Astrocyte of the cerebellum (primary cell): ENCODE measurements around the gene AOPEP.

Experiments used
- DNase-seq: peaks from one replicate; pipeline ENCODE4 v3.0.0-alpha.2; 2011; ENCODE audit warnings: low read depth
- H3K4me3 ChIP-seq: 2 replicates; pipeline ENCODE4 v1.5.1; 2011; ENCODE audit warnings: mild to moderate bottlenecking, low read depth, low read length, moderate library complexity
- in situ Hi-C: cut with HindIII; loops from 2 replicates; pipeline ENCODE4 v1.10.0; 2017; ENCODE audit warnings: low sequenced_read_pairs
- TF ChIP-seq, protein P1 (sequence below): IDR thresholded peaks from 2 replicates; pipeline ENCODE4 v1.5.1; 2012; ENCODE audit warnings: low read length, low read depth, moderate library complexity, mild to moderate bottlenecking; ENCODE audit errors: missing control alignments

Gene AOPEP

DNA sequence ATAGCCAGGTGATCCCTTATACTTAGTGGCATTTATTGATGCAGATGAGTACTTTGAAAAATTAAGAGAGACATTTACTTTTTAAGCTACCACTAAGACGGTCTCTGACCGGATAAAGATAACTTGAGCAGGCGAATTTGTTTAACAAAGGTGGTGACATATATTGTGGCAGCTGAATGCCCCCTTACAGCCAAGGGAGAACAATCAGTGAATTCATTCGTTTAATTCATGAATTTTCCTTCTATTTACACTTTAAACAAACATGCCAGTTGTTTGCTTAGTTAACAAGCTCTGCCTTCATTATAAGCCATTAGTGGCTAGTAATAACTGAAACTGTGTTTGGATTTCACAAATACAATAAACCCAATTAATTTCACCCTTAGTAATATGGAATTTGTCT, 187.1 kb downstream of the AOPEP start:
- in situ Hi-C loops = no loop called here
- no peak overlapping the region for H3K4me3 ChIP-seq
- TF ChIP-seq, protein P1, sequence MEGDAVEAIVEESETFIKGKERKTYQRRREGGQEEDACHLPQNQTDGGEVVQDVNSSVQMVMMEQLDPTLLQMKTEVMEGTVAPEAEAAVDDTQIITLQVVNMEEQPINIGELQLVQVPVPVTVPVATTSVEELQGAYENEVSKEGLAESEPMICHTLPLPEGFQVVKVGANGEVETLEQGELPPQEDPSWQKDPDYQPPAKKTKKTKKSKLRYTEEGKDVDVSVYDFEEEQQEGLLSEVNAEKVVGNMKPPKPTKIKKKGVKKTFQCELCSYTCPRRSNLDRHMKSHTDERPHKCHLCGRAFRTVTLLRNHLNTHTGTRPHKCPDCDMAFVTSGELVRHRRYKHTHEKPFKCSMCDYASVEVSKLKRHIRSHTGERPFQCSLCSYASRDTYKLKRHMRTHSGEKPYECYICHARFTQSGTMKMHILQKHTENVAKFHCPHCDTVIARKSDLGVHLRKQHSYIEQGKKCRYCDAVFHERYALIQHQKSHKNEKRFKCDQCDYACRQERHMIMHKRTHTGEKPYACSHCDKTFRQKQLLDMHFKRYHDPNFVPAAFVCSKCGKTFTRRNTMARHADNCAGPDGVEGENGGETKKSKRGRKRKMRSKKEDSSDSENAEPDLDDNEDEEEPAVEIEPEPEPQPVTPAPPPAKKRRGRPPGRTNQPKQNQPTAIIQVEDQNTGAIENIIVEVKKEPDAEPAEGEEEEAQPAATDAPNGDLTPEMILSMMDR = no peak
- DNase-seq = no peak

DNA sequence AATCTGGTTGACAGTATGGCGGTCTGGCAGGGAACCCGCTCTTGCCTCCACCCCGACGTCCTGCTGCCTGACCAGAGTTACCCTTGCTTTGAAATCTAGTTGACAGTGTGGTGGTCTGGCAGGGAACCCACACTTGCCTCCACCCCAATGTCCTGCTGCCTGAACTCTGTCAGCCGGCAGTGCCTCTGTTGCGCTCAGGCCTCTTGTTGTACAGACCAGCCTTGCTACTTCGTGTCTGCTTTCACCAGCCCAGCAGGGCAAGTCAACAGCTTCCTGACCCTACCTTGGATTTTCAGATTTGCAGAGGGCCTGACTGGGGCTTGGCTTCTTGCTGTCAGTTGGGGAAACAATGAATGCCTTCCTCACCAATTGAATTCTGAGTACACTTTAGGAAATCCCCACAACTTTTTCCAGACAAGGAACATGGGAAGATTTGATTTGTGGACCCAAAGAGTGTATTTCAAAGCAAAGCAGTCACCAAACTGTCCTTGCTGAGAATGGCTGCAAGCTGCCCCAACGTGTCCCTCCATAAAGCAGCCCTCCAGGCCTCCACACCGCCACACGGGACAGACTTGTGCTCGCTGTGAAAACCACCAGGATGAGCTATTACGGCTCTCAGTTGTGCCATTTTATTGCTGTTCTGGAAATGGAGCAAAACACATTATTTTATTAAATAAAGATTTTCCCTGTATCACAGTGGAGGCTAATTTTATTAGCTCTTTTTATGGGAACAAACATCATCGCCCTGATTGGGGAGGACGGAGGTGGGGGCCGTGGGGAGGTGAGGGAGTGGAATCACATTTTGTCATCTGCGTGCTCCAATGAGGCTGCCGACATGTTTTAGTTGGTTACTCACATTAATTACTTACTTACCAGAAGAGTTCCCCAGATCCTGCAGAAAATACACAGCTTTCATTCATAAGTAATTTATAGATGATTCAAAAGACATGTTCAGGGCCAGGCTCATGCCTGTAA, 189.3 kb downstream of the AOPEP start:
- no peak for DNase-seq
- in situ Hi-C loops = no loop called here
- no peak overlapping the region for H3K4me3 ChIP-seq
- TF ChIP-seq, protein P1 = no peak

DNA sequence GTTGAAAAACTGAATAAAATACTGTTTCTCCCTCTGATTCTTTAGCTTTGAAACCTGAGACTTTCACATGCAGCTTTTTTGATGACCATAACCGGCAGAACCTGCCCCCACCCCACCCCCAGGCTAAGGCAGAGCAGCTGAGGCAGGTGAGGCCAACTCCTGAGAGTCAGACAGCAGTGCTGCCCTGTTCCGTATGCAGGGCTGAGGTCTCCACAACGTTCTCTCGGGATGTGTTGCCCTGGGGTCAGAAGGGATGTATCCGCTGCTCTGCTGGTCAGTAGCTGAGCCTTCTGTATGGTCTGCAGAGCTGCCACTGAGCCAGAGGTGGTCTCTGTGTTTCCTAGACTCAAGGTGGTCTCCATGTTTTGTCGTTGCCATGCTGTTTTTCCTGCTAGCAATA, 190.5 kb downstream of the AOPEP start:
- in situ Hi-C loops = no loop called here
- no peak overlapping the region for H3K4me3 ChIP-seq
- TF ChIP-seq, protein P1 = no peak
- no peak for DNase-seq

GRCh38 chr9:94918038-94918753, 191.7 kb downstream of the AOPEP start:
- no peak overlapping the region for H3K4me3 ChIP-seq
- in situ Hi-C loops = no loop called here
- TF ChIP-seq, protein P1 = no peak
- DNase-seq = no peak

GRCh38 chr9:94919376-94920098, 193.0 kb downstream of the AOPEP start:
- TF ChIP-seq, protein P1 = no peak
- H3K4me3 ChIP-seq = no peak overlapping the region
- DNase-seq = no peak
- in situ Hi-C loops = no loop called here

DNA sequence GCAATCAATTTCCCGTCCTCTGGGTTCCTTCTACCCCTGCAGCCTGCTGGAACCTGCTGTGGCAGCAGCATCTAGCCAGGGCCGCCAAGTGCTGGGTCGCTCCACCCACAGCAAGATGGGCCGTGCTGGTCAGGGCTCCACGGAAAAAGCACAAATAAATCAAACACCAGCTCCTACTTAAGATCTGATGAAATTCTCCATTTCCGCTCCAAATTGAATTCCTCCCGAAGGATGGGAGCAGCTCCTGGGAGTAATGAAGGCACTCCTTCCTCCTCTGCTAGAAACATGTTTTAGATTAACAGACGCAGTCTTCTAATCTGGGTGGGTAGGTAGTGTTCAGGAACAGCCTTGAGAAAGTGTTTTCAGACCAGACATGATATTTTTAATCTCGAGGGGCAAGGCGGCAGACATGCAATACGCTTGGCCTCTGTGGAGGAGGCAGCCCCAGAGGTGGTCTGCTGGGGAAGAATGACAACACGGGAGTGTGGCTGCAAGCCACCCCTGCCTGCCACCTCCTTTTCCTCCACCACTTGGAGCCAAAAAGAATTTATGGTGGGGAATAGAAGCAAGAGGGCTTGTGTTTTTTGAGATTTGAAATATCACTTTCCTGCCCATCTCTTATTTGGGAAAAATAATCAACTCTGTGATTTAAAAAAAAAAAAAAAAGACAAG, 194.1 kb downstream of the AOPEP start:
- TF ChIP-seq, protein P1 = no peak

More for the DNA sequence above, 194.1 kb downstream of the AOPEP start:
- DNase-seq = no peak
- in situ Hi-C loops = no loop called here
- no peak overlapping the region for H3K4me3 ChIP-seq
